ENCODE measurements around the gene SELENOF. TPM values are rescaled to one million over a fixed set of nuclear protein-coding genes. Genes with fewer than 3 reads are reported as not detected.
A peak's percentile ranks its signal among the peaks of the same experiment; 100 is the strongest.

Gene SELENOF
- total RNA-seq, 1 donor from 2014 or later: 241 TPM

- H3K9me3 ChIP-seq (ENCODE audit: low read depth): peaks cover 18% of the 10 kb centered on the region
- no peaks in the 10 kb centered on the region for H3F3A ChIP-seq (ENCODE audit: low read depth)
- H3K4me3 Mint-ChIP-seq: no peak overlapping the region
- H4K20me1 ChIP-seq (ENCODE audit: low read depth): peaks cover 15% of the 10 kb centered on the region
- peaks cover 40% of the 10 kb centered on the region for H3K36me3 Mint-ChIP-seq
- no peaks in the 10 kb centered on the region for H3K4me1 ChIP-seq
- H3K4me2 ChIP-seq: no peak overlapping the region
- no peak overlapping the region for H2AFZ ChIP-seq (replicated peaks)
- TF ChIP-seq CTCF (IDR thresholded peaks at IDR 0.05) (no peak), EZH2 (IDR thresholded peaks at IDR 0.05) (no peak), EZH2phosphoT487 (IDR thresholded peaks at IDR 0.05) (no peak)
- H3K27ac ChIP-seq: no peak overlapping the region
- H3K27me3 ChIP-seq: no peaks in the 10 kb centered on the region
- H3K9ac ChIP-seq: no peak overlapping the region
- no peak for DNase-seq (ENCODE audit: low spot score)
- peaks cover 68% of the 10 kb centered on the region for H3K9me3 Mint-ChIP-seq
- H3K4me1 Mint-ChIP-seq: no peaks in the 10 kb centered on the region
- no peaks in the 10 kb centered on the region for H3K36me3 ChIP-seq
- no peak overlapping the region for H3K27ac Mint-ChIP-seq
- H3K79me2 ChIP-seq (ENCODE audit: low read depth): peaks cover 100% of the 10 kb centered on the region
- no peaks in the 10 kb centered on the region for H3K27me3 Mint-ChIP-seq (ENCODE audit: insufficient read depth, low read depth)
- H3K4me3 ChIP-seq: no peak overlapping the region
Measured at GRCh38 chr1:86925742-86926141, 11.8 kb upstream of the SELENOF start.

- Mint-ChIP-seq H3K9me3 (peaks cover 77% of the 10 kb centered on the region), H3K27ac (no peak overlapping the region), H3K4me1 (no peaks in the 10 kb centered on the region), H3K36me3 (peaks cover 51% of the 10 kb centered on the region), H3K27me3 (ENCODE audit: insufficient read depth, low read depth) (no peaks in the 10 kb centered on the region), H3K4me3 (no peak overlapping the region)
- Histone ChIP-seq H3K79me2 (ENCODE audit: low read depth) (peaks cover 100% of the 10 kb centered on the region), H4K20me1 (ENCODE audit: low read depth) (peaks cover 4% of the 10 kb centered on the region), H3F3A (ENCODE audit: low read depth) (no peaks in the 10 kb centered on the region), H3K27me3 (no peaks in the 10 kb centered on the region), H3K4me2 (no peak overlapping the region), H3K27ac (no peak overlapping the region), H3K9ac (no peak overlapping the region), H3K4me1 (no peaks in the 10 kb centered on the region), H3K4me3 (no peak overlapping the region), H2AFZ (replicated peaks) (no peak overlapping the region), H3K36me3 (no peaks in the 10 kb centered on the region), H3K9me3 (ENCODE audit: low read depth) (peaks cover 18% of the 10 kb centered on the region)
- TF ChIP-seq EZH2 (IDR thresholded peaks at IDR 0.05) (no peak), EZH2phosphoT487 (IDR thresholded peaks at IDR 0.05) (no peak)
- DNase-seq (ENCODE audit: low spot score): no peak
Measured at GRCh38 chr1:86924324-86924960, 10.5 kb upstream of the SELENOF start.

- no peak overlapping the region for H3K9ac ChIP-seq
- Mint-ChIP-seq H3K9me3 (peaks cover 76% of the 10 kb centered on the region), H3K27ac (no peak overlapping the region), H3K4me1 (peaks cover 4% of the 10 kb centered on the region), H3K27me3 (ENCODE audit: insufficient read depth, low read depth) (no peaks in the 10 kb centered on the region), H3K36me3 (peaks cover 56% of the 10 kb centered on the region), H3K4me3 (no peak overlapping the region)
- no peak overlapping the region for H3K27ac ChIP-seq
- no peaks in the 10 kb centered on the region for H3F3A ChIP-seq (ENCODE audit: low read depth)
- no peak overlapping the region for H2AFZ ChIP-seq (replicated peaks)
- H4K20me1 ChIP-seq (ENCODE audit: low read depth): peaks cover 8% of the 10 kb centered on the region
- H3K4me3 ChIP-seq: no peak overlapping the region
- no peaks in the 10 kb centered on the region for H3K4me1 ChIP-seq
- no peak for TF ChIP-seq EZH2phosphoT487 (IDR thresholded peaks at IDR 0.05)
- no peak for TF ChIP-seq CTCF (IDR thresholded peaks at IDR 0.05)
- TF ChIP-seq EZH2 (IDR thresholded peaks at IDR 0.05): no peak
- peaks cover 3% of the 10 kb centered on the region for H3K36me3 ChIP-seq
- no peaks in the 10 kb centered on the region for H3K27me3 ChIP-seq
- H3K9me3 ChIP-seq (ENCODE audit: low read depth): peaks cover 18% of the 10 kb centered on the region
- H3K79me2 ChIP-seq (ENCODE audit: low read depth): peaks cover 100% of the 10 kb centered on the region
- DNase-seq (ENCODE audit: low spot score): no peak
- H3K4me2 ChIP-seq: no peak overlapping the region
Measured at GRCh38 chr1:86922445-86922844, 8.5 kb upstream of the SELENOF start.

GRCh38 chr1:86916752-86917151 lies 2.8 kb upstream of the SELENOF start:
- Histone ChIP-seq H3K4me1 (peaks cover 22% of the 10 kb centered on the region), H2AFZ (replicated peaks) (no peak overlapping the region), H3K9me3 (ENCODE audit: low read depth) (no peaks in the 10 kb centered on the region), H3K4me2 (peak overlapping the region; percentile 95), H3K79me2 (ENCODE audit: low read depth) (peaks cover 92% of the 10 kb centered on the region), H3K9ac (no peak overlapping the region), H3K27me3 (no peaks in the 10 kb centered on the region), H3K27ac (no peak overlapping the region), H4K20me1 (ENCODE audit: low read depth) (peaks cover 37% of the 10 kb centered on the region), H3K4me3 (peak overlapping the region; percentile 97), H3F3A (ENCODE audit: low read depth) (peaks cover 18% of the 10 kb centered on the region), H3K36me3 (peaks cover 3% of the 10 kb centered on the region)
- TF ChIP-seq EZH2 (IDR thresholded peaks at IDR 0.05) (no peak), CTCF (IDR thresholded peaks at IDR 0.05) (no peak), EZH2phosphoT487 (IDR thresholded peaks at IDR 0.05) (no peak)
- H3K4me3 Mint-ChIP-seq: no peak overlapping the region
- H3K36me3 Mint-ChIP-seq: peaks cover 28% of the 10 kb centered on the region
- no peak overlapping the region for H3K27ac Mint-ChIP-seq
- no peaks in the 10 kb centered on the region for H3K27me3 Mint-ChIP-seq (ENCODE audit: insufficient read depth, low read depth)
- no peak for DNase-seq (ENCODE audit: low spot score)
- H3K9me3 Mint-ChIP-seq: peaks cover 25% of the 10 kb centered on the region
- H3K4me1 Mint-ChIP-seq: peaks cover 17% of the 10 kb centered on the region

All from neural progenitor cell (in vitro differentiated cells).